Neural crest cell (in vitro differentiated cells): ENCODE results near the gene CECR2. TPM values are rescaled to one million over a fixed set of nuclear protein-coding genes. Genes with fewer than 3 reads are reported as not detected.
A peak's percentile ranks its signal among the peaks of the same experiment; 100 is the strongest.

Experiments
- DNase-seq: peaks from one replicate; pipeline ENCODE4 v3.0.0; 2021; ENCODE audit warnings: low read depth, mixed read lengths, low spot score
- H3K27ac Mint-ChIP-seq: one replicate; pipeline ENCODE4 v1.8.0; 2021; ENCODE audit warnings: mild to moderate bottlenecking, mixed read lengths; ENCODE audit not compliant: unreplicated experiment
- H3K27me3 Mint-ChIP-seq: 2 replicates; pipeline ENCODE4 v1.8.0; 2021; ENCODE audit warnings: low read depth, mild to moderate bottlenecking, mixed read lengths
- H3K36me3 Mint-ChIP-seq: 2 replicates; pipeline ENCODE4 v1.8.0; 2021; ENCODE audit warnings: low read depth, mild to moderate bottlenecking, mixed read lengths
- H3K4me1 Mint-ChIP-seq: 2 replicates; pipeline ENCODE4 v1.8.0; 2021; ENCODE audit warnings: mixed read lengths
- H3K4me3 Mint-ChIP-seq: one replicate; pipeline ENCODE4 v1.8.0; 2021; ENCODE audit warnings: mild to moderate bottlenecking, mixed read lengths
- H3K9me3 Mint-ChIP-seq: 2 replicates; pipeline ENCODE4 v1.8.0; 2021; ENCODE audit warnings: mixed read lengths
- total RNA-seq: library from RNA; stranded (reverse); gene quantifications from 2 replicates; pipeline ENCODE4 v1.2.1, GENCODE V29; 2021
- TF ChIP-seq, protein P1 (sequence below): fragments of 200-600 bp; sonication (generic); conservative IDR thresholded peaks from 2 replicates; pipeline ENCODE4 v1.5.0; 2021; ENCODE audit warnings: antibody characterized with exemption, mild to moderate bottlenecking

The CECR2 gene
- total RNA-seq, 1 donor from 2014 or later = 32.8 TPM

DNA sequence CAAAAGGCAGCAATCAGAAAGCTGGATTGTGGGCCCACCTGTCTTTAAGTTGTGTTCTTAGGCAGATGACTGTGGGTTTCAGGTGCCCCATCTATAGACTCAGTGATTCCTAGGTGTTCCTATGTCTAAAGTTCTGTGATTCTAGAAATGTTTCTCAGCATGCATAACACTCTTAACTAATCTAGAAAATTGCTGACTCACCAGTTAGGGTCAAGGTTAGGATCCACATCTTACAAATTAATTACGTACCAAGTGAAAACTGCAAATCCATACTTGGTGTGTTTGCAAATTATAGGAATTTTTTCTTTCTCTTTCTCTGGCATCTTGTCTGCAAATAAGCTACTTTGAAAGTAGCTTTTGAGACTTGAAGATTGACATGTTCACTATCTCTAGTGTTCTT is 7.7 kb downstream of the CECR2 start:
- DNase-seq = no peak
- Mint-ChIP-seq H3K36me3 (no peaks in the 10 kb centered on the region), H3K27me3 (no peaks in the 10 kb centered on the region), H3K4me3 (peak overlapping the region; percentile 12), H3K4me1 (peaks cover 64% of the 10 kb centered on the region), H3K9me3 (no peaks in the 10 kb centered on the region), H3K27ac (no peak overlapping the region)
- TF ChIP-seq, protein P1, sequence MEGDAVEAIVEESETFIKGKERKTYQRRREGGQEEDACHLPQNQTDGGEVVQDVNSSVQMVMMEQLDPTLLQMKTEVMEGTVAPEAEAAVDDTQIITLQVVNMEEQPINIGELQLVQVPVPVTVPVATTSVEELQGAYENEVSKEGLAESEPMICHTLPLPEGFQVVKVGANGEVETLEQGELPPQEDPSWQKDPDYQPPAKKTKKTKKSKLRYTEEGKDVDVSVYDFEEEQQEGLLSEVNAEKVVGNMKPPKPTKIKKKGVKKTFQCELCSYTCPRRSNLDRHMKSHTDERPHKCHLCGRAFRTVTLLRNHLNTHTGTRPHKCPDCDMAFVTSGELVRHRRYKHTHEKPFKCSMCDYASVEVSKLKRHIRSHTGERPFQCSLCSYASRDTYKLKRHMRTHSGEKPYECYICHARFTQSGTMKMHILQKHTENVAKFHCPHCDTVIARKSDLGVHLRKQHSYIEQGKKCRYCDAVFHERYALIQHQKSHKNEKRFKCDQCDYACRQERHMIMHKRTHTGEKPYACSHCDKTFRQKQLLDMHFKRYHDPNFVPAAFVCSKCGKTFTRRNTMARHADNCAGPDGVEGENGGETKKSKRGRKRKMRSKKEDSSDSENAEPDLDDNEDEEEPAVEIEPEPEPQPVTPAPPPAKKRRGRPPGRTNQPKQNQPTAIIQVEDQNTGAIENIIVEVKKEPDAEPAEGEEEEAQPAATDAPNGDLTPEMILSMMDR = no peak

DNA sequence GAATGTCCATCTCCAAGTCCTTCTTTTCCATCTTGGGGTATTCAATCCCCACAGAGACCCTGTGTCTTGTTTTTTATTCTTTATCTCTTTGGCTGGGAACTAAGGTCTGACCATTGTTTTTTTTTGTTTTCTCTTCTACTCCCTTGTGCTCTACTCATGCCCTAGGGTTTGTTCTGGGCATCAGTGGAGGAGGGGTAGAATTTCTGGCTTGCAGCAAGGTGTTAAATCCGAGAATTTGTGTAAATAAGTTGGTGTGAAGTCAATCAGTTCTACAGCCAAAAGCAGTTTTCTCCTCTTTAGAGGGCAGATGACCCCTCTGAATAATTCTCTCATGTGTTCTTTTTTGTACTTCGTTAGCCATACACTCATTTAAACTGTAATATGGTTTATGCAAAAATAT is 10.7 kb downstream of the CECR2 start:
- TF ChIP-seq, protein P1 = no peak
- Mint-ChIP-seq H3K27ac (no peak overlapping the region), H3K4me3 (peak overlapping the region; percentile 17), H3K27me3 (no peaks in the 10 kb centered on the region), H3K36me3 (peaks cover 10% of the 10 kb centered on the region), H3K4me1 (peaks cover 57% of the 10 kb centered on the region), H3K9me3 (peaks cover 5% of the 10 kb centered on the region)
- DNase-seq = no peak

DNA sequence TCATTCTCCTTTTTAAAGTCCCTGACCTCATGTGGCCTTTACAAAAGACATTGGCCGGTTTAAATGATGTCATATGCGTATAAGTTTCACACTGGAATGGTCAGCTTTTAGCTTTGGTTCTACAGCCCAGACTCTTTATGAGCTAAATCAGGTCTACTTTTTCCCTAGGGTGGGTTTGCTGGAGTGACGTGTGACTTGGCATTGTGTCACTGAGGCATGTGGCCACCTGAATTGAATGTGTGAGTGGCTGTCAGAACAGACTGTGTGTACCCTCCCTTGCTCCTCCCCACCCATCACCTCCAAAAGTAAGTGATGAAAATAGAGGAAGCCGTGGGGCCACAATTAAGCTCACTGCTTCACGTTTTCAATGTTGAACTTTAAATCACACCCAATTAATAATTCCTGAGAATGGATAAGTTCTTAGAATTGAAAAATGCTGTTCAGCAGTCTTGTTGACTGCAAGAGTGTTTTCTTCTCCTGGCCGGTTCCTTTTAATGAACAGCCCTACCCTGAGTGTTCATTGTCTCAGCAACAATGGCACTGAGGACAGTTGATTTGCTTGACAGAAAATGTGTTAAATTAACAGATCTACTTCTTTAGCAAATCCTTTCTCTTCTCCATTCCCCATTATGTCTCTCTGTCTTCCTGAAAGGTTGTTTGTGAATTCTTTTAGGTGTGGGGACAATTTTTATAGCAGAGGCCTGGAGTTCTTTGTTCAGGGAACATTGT is 11.3 kb downstream of the CECR2 start:
- H3K4me1 Mint-ChIP-seq = peaks cover 58% of the 10 kb centered on the region
- DNase-seq = no peak
- H3K27me3 Mint-ChIP-seq = no peaks in the 10 kb centered on the region
- peaks cover 15% of the 10 kb centered on the region for H3K36me3 Mint-ChIP-seq
- H3K4me3 Mint-ChIP-seq = no peak overlapping the region
- TF ChIP-seq, protein P1 = no peak
- no peak overlapping the region for H3K27ac Mint-ChIP-seq
- H3K9me3 Mint-ChIP-seq = peaks cover 5% of the 10 kb centered on the region

GRCh38 chr22:17381192-17381913 is 12.1 kb downstream of the CECR2 start:
- no peak overlapping the region for H3K4me3 Mint-ChIP-seq
- peaks cover 19% of the 10 kb centered on the region for H3K36me3 Mint-ChIP-seq
- H3K27ac Mint-ChIP-seq = no peak overlapping the region
- H3K27me3 Mint-ChIP-seq = no peaks in the 10 kb centered on the region
- peaks cover 5% of the 10 kb centered on the region for H3K9me3 Mint-ChIP-seq
- TF ChIP-seq, protein P1 = no peak
- H3K4me1 Mint-ChIP-seq = peaks cover 58% of the 10 kb centered on the region
- no peak for DNase-seq

GRCh38 chr22:17384612-17385330 is 15.5 kb downstream of the CECR2 start:
- H3K27me3 Mint-ChIP-seq = no peaks in the 10 kb centered on the region
- peaks cover 5% of the 10 kb centered on the region for H3K9me3 Mint-ChIP-seq
- H3K4me1 Mint-ChIP-seq = peaks cover 47% of the 10 kb centered on the region
- TF ChIP-seq, protein P1 = no peak
- no peak overlapping the region for H3K4me3 Mint-ChIP-seq
- DNase-seq = no peak
- H3K27ac Mint-ChIP-seq = no peak overlapping the region
- peaks cover 21% of the 10 kb centered on the region for H3K36me3 Mint-ChIP-seq
